ENCODE measurements around the gene KCNJ6. TPM values are rescaled to one million over a fixed set of nuclear protein-coding genes. Genes with fewer than 3 reads are reported as not detected.

Gene KCNJ6
- total RNA-seq, 1 donor from 2014 or later: 0.75 TPM

DNA sequence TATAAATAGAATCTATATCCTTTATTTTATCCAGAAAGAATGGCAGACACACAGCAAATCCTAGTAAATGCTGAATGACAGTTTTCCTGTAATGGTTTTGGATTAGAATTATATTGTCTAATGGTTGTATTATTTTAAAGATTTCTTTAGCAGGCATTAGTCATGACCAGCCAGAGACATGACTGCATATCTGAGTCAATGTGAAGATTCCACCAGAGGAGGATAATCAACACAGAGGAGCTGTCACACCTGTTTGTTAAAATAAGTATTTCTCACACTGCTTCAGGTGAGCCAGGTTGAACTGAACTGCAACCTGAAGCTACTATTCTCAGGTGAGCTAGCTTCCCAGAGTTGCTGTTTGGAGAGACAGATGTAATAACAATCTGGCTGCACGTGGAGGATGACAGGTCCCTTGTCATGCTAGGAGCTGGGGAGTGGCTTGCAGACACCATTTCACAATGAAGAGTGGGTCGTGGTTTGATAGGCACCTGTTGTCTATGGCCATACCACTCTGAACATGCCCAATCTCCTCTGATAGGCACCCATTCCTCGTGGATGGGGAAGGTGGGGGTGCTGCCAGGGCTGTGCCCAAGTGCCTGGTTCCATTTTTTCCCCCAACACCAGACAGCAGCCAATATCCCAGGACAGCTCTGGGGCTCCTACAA lies 94.3 kb downstream of the KCNJ6 start:
- H3K9me3 Mint-ChIP-seq: no peaks in the 10 kb centered on the region
- no peak overlapping the region for H3K4me3 Mint-ChIP-seq
- H3K27me3 Mint-ChIP-seq (ENCODE audit: low read depth): peaks cover 14% of the 10 kb centered on the region
- TF ChIP-seq, protein P1, sequence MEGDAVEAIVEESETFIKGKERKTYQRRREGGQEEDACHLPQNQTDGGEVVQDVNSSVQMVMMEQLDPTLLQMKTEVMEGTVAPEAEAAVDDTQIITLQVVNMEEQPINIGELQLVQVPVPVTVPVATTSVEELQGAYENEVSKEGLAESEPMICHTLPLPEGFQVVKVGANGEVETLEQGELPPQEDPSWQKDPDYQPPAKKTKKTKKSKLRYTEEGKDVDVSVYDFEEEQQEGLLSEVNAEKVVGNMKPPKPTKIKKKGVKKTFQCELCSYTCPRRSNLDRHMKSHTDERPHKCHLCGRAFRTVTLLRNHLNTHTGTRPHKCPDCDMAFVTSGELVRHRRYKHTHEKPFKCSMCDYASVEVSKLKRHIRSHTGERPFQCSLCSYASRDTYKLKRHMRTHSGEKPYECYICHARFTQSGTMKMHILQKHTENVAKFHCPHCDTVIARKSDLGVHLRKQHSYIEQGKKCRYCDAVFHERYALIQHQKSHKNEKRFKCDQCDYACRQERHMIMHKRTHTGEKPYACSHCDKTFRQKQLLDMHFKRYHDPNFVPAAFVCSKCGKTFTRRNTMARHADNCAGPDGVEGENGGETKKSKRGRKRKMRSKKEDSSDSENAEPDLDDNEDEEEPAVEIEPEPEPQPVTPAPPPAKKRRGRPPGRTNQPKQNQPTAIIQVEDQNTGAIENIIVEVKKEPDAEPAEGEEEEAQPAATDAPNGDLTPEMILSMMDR (conservative IDR thresholded peaks at IDR 0.05): no peak
- no peaks in the 10 kb centered on the region for H3K36me3 Mint-ChIP-seq (ENCODE audit: low read depth)
- H3K4me1 Mint-ChIP-seq: peaks cover 27% of the 10 kb centered on the region
- DNase-seq (ENCODE audit: low read depth, low spot score): no peak
- no peak overlapping the region for H3K27ac Mint-ChIP-seq (ENCODE audit: unreplicated experiment)

DNA sequence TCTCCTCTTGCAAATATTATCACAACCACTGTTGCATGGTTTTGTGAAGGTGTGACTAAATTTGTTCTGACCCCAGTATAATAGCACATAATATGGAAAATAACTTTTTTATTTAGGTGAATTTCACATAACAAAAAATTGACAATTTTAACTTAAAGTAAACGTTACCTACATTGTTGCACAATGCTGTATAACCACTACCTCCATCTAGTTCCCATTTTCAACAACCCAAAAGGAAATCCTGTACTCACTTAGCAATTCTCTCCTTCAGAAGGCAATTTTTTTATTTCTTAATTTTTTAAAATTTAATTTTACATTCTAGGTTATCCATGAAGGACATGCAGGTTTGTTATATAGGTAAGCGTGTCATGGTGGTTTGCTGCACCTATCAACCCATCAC lies 95.2 kb downstream of the KCNJ6 start:
- TF ChIP-seq, protein P1 (conservative IDR thresholded peaks at IDR 0.05): no peak
- H3K27me3 Mint-ChIP-seq (ENCODE audit: low read depth): peaks cover 19% of the 10 kb centered on the region
- no peak for DNase-seq (ENCODE audit: low read depth, low spot score)
- peaks cover 27% of the 10 kb centered on the region for H3K4me1 Mint-ChIP-seq
- no peaks in the 10 kb centered on the region for H3K9me3 Mint-ChIP-seq
- no peak overlapping the region for H3K27ac Mint-ChIP-seq (ENCODE audit: unreplicated experiment)
- no peak overlapping the region for H3K4me3 Mint-ChIP-seq
- H3K36me3 Mint-ChIP-seq (ENCODE audit: low read depth): no peaks in the 10 kb centered on the region

DNA sequence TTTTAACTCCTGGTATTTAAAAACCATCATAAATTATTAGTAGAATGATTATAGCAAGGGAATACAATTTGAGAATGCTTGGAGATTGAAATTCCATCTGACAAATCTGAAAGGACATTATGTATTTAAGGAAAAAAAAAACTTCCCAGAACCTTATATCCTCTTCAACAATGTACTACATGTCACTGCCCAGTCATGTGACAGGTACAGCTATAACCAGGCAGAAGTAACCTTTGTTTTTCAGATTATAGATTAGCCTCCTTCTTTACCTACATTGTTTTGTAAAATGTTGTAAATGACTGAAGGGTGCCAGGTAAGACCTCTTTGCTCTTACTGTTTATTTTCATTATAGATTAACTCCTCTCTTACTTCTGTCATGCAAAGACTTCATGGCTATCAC lies 96.9 kb downstream of the KCNJ6 start:
- H3K36me3 Mint-ChIP-seq (ENCODE audit: low read depth): no peaks in the 10 kb centered on the region
- DNase-seq (ENCODE audit: low read depth, low spot score): no peak
- no peaks in the 10 kb centered on the region for H3K9me3 Mint-ChIP-seq
- peaks cover 20% of the 10 kb centered on the region for H3K27me3 Mint-ChIP-seq (ENCODE audit: low read depth)
- H3K4me1 Mint-ChIP-seq: peaks cover 27% of the 10 kb centered on the region
- H3K27ac Mint-ChIP-seq (ENCODE audit: unreplicated experiment): no peak overlapping the region
- TF ChIP-seq, protein P1 (conservative IDR thresholded peaks at IDR 0.05): no peak
- no peak overlapping the region for H3K4me3 Mint-ChIP-seq

DNA sequence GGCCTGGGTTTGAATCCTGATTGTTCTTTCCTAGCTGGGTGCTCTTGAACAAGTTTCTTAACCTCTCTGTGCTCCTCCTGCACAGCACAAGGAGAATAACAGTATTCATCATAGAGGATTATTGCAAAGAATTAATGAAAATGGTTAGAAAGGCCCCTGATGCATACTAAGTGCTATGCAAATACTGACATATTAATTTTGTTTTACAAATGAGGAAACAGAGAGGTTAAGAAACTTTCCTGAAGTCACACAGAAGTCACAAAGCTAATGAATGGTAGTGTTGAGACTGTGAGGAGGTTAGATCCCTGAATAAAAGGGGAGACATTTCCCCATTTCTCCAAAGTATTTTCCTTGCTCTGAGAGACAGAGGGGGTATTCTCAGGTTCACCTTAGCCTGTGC lies 99.0 kb downstream of the KCNJ6 start:
- TF ChIP-seq, protein P1 (conservative IDR thresholded peaks at IDR 0.05): no peak
- peaks cover 8% of the 10 kb centered on the region for H3K36me3 Mint-ChIP-seq (ENCODE audit: low read depth)
- peaks cover 20% of the 10 kb centered on the region for H3K27me3 Mint-ChIP-seq (ENCODE audit: low read depth)
- peaks cover 22% of the 10 kb centered on the region for H3K4me1 Mint-ChIP-seq
- peaks cover 12% of the 10 kb centered on the region for H3K9me3 Mint-ChIP-seq
- no peak for DNase-seq (ENCODE audit: low read depth, low spot score)
- H3K27ac Mint-ChIP-seq (ENCODE audit: unreplicated experiment): no peak overlapping the region
- H3K4me3 Mint-ChIP-seq: no peak overlapping the region

DNA sequence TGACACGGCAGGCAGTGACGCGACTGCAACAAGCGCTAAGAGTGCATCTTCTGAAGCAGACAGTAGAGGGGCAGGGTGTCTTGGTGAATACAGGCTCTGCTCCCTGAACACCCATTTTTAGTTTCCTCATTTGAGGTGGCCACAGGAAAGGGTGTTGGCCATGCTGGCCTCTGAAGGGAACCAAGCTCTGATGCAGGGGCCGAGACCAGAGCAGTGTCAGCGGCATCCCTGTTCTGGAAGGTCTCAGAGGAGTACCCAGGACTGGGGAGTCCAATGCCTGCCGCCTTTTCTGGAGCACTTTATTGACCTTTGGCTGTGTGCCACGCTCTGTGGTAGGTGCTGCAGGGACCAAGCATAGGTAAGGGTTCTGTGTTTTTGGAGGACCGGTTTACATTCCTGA lies 100.4 kb downstream of the KCNJ6 start:
- peaks cover 11% of the 10 kb centered on the region for H3K36me3 Mint-ChIP-seq (ENCODE audit: low read depth)
- H3K27me3 Mint-ChIP-seq (ENCODE audit: low read depth): peaks cover 22% of the 10 kb centered on the region
- no peak overlapping the region for H3K4me3 Mint-ChIP-seq
- TF ChIP-seq, protein P1 (conservative IDR thresholded peaks at IDR 0.05): no peak
- H3K9me3 Mint-ChIP-seq: peaks cover 16% of the 10 kb centered on the region
- peak overlapping the region; percentile 52 for H3K27ac Mint-ChIP-seq (ENCODE audit: unreplicated experiment)
- peaks cover 22% of the 10 kb centered on the region for H3K4me1 Mint-ChIP-seq
- no peak for DNase-seq (ENCODE audit: low read depth, low spot score)

All from neural crest cell (in vitro differentiated cells).